Activated naive CD4-positive, alpha-beta T cell treated with anti-CD3 and anti-CD28 coated beads, Interleukin-2, amount 50 U/mL, for 16 hours (primary cell): Measurements from ENCODE around the gene KLF11.
"Not testable (repeated sequence)": the region's sequence is repeated elsewhere in the genome, so short reads cannot be mapped to it uniquely, and the experiment has no call there.

Source experiments
- DNase-seq: peaks from one replicate; pipeline ENCODE4 v3.0.0-alpha.2; 2020

KLF11 gene

DNA sequence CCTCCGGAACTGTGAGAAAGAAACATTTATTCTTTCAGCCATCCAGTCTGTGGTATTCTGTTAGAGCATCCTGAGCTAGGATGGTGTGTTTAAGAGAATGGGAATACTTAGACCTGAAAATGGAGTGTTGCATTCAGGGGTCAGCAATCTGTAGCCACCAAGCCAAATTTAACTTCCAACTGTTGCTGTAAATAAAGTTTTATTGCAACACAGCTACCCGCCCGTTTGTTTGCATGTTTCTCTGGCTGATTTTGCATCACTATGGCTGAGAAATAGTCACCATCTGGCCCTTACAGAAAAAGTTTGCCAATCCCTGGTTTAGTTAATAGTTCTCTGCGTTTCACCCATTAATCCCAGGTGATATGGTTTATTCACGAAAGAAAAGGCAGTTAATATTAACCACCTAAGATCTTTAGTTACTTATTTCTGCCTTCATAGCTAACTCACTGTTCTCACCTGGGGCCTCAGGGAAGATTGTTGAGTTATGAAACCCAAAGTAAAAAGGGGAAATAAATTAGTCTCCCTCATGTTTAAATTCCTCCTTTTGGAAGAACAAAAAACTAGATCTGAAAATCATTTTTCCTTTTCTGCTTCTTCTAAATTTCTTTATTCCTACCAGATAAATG lies 46.3 kb downstream of the KLF11 start:
- no peak for DNase-seq

DNA sequence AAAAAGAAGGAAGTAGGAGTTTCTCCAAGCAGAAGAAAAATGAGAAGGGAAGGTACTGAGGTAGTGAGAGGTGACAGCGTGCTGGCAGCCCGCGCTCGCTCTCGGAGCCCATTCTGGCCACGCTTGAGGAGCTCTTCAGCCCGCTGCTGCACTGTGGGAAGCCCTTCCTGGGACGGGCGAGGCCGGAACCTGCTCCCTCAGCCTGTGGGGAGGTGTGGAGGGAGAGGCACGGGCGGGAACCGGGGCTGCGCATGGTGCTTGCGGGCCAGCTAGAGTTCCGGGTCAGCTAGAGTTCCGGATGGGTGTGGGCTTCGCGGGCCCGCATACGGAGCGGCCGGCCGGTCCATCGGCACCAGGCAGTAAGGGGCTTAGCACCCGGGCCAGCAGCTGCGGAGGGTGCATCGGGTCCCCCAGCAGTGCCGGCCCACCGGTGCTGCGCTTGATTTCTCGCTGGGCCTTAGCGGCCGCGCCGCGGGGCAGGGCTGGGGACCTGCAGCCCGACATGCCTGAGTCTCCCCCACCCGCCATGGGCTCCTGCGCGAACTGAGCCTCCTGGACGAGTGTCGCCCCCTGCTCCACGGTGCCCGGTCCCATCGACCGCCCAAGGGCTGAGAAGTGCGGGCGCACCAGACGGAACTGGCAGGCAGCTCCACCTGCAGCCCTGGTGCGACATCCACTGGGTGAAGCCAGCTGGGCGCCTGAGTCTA lies 48.0 kb downstream of the KLF11 start:
- peak; percentile 38 for DNase-seq

GRCh38 chr2:10091889-10092244 lies 48.5 kb downstream of the KLF11 start:
- DNase-seq: not testable (repeated sequence)

DNA sequence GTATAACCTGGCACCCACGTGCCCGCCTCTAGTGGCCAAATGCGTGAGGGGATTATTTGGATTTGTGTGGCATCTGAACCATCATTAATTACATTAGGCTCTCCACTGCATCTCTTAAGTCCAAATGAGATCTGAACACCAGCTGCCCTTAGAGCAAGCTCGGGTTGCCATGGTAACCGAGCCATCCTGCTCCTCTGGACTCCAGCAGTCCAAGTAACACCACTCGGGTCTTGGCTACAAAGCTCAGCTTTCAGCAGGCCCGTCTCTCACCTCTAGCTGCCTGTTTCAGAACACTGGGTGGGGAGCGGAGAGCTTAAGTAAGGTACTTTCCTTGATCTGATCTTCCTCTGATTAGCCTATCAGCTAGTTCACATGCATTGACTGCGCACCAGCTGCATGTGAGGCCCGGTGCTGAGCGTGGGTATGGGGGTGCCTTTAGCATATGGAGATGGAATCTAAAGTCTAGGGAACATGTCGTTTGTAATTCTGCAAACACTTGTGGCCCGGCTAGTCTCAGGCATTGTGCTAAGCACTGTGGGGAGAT lies 51.0 kb downstream of the KLF11 start:
- DNase-seq: no peak

DNA sequence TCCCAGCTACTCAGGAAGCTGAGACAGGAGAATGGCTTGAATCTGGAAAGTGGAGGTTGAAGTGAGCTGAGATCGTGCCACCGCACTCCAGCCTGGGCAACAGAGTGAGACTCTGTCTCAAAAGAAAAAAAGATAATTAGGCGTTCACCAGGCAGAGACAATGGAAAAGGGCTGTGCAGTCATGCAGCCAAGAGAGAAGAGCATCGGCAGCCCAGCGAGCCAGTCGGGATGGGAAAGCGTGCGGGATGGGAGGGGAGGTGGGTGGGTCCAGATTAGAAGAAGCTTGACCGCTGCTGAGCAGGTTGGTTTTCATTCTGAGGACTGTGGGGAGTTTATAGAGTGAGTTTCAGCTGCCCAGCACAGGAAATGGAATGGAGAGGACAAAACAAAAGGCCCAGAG lies 51.8 kb downstream of the KLF11 start:
- DNase-seq: no peak

DNA sequence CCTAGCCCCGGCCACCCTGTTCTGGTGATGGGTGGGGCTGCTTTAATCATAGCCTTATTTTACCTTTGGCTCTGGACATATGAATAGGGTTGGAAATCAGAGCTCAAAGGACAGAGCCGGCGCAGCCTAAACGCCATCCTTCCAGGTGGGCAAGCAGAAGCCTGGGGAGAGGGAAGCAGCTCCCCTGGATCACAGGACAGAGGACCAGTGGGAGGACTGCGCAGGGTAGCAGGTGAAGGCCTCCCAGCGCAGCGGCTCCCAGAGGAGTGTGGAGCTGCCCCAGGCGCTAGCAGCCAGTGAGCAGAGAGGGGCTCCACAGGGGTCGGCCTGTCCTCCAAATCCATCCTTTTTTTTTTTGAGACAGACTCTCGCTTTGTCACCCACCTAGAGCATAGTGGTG lies 53.3 kb downstream of the KLF11 start:
- no peak for DNase-seq

DNA sequence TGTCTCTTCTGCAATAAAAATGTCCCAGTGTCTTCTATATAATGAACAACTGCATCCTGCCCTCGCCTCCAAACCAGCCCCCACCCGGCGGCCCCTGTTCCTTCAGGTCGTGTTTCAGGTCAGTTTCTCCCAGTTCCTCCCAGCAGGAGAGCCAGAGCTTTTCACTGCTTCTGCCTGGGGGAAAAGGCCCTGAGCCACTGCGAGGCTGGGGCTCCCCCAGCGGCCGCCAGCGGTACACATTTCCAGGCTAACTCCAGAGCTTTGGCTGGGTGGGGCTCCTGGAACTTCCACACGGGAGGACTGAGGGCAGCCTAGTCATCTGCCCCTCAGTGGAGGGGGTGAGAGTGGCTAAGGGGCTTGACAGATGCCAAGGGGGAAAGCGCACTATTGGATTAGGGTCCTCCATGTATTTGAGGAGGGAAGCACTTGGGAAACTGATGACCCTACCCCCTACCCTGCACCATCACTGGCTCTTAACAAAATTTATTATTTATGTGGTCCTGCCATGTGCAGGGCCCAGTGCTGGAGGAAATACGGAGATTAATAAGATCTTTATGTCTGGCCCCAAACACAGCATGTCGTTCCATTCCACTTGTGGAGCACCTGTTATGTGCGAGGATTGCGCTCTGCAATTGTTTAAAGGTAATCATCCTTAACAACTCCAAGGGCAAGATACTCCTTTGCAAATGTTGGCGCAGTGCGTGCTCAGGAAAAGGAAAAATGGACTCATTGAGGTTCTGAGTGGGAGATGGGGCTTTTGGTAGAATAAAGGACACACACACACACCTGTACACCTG lies 54.2 kb downstream of the KLF11 start:
- DNase-seq: peak; percentile 32

DNA sequence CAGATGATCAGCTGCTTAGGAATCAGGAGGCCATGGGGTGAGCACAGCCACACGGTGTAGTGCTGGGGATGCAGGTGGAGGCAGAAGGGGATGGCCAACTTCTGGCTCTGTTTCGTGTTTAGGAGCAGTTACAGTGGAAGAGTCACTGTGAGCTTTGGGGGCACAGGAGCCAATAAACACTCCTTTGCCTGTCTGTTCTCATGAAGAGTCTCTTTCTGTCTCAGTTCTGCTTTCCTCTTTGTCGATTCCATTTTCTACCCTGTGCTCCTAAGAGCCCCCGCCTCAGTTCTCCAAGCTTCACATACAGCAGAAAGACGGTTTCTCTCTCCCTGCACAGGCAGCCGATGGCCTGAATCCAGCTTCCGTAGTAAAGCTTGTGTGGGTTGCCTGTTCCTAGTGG lies 58.1 kb downstream of the KLF11 start:
- no peak for DNase-seq

DNA sequence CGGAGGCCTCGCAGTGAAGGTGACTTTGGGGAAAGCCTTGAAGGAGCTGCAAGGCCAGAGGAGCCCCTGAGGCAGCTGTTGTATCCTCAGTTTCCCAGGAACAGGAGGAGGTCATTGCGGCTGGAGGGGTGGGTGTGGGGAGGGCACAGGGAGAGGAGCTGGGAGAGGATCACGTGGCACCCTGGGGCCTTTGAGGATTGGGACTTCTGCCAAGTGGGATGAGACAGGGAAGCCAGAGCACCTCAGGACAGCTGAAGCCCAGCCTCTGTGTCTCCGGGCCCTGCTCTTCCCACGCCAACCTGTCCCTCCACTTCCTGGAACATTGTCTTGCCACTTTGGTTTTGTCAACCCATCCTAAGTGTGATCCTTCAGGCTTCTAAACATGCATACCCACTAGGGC lies 59.8 kb downstream of the KLF11 start:
- no peak for DNase-seq
